GM19452 (cell line): Measurements from ENCODE around the gene COQ4.
"Not testable (repeated sequence)": the region's sequence is repeated elsewhere in the genome, so short reads cannot be mapped to it uniquely, and the experiment has no call there.

Experiments used
- ATAC-seq: cut with Tn5 transposase; IDR thresholded peaks from one replicate; pipeline ENCODE4 v1.9.1; 2021; ENCODE audit not compliant: unreplicated experiment

Gene COQ4

DNA sequence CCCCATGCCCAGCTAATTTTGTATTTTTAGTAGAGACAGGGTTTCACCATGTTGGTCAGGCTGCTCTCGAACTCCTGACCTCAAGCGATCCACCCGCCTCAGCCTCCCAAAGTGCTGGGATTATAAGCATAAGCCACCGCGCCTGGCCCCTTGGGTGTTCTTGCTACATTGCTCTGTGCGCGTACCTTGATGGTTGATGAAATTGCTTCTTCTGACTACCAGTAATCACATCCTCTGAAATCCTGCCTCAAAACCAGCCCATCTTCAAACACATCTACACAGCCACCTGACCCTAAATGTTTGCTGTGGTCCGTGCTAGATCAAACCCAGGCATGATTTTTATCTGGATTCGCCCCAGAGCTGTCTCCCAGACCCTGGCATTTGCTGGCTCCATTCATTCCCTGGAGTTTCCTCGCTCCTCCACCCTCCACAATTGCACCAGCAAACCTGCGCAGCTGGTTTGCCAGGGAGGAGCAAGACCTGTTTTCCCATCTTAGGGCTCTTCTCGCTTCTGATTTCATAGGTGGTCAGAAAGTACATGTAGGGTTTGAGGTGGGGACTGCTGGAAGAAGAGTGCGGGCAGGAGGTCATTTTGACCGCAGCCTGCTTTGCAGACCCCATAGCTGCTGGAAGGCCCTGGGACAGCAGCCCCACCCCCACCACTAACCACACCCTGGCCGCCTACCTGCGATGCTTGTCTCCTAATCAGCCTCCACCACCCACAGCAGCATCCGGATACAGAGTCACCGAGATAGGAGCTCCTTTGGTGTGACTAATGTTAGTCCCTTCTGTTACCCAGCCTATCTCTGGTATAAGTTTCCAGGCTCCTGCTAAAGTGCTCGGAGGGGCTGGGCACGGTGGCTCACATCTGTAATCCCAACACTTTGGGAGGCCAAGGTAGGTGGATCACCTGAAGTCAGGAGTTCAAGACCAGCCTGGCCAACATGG is 23.8 kb upstream of the COQ4 start:
- no peak for ATAC-seq

DNA sequence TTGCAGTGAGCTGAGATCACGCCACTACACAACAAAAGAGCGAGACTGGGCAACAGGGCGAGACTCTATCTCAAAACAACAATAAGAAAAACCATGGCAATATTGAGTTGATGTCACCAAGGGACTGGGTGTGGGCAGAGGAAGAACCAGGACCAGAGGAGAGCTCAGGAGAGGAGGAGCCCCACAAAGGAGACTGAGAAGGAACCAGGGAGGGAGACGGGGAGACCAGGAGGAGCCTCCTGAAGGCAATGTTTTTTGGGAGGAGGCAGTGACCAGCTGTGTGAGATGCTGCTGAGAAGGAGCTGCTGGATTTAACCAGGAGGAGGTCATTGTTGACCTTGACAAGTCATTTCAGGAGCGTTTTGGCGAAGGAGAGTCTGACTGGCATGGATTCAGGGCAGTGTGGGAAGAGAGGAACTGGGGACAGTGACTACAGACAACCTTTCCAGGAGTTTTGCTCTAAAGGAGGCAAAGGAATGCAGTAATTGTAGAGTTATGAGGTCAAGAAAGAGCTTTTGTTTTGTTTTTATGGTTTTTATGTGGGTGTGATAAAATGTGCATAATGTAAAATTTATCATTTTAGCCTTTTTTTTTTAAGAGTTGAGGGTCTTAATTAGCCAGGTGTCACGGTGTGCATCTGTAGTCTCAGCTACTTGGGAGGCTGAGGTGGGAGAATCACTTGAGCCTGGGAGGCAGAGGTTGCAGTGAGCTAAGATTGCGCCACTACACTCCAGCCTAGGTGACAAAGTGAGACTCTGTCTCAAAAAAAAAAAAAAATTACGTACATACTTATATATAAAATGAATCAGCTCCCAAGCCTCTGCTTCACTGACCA is 18.3 kb upstream of the COQ4 start:
- no peak for ATAC-seq

DNA sequence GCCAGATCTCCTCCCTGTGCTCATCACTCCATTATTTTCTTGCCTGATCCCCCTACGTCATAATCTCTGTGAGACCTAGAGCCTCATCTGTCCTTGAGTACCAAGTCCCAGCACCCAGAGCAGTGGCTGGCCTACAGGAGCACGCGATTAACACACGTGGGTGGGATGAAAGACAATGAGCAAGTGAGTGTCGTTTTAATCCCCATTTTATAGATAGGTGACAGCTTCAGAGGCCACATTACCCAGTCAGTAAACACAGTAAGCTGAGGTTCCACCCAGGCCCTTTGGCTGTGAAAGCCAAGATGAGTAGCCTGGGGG is 17.7 kb upstream of the COQ4 start:
- no peak for ATAC-seq

DNA sequence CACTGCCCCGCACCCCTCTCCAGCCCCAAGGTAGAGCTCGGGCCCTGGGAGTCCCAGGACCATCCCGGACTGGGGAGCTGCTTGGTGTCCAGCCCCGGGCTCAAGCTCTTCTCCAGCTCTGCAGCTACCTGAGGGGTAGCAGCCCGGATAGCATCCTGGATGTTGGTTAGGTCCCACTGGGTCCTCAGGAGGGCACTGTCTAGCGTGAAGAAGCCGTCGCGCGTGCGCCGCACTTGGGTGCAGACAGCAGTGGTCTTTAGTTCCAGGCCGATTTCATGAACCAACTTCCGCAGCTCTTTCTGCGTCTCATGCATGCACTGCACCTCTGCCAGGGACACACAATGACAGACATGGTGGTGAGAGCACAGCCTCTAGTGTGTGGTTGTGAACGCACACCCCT is 13.1 kb upstream of the COQ4 start:
- ATAC-seq, result no peak

DNA sequence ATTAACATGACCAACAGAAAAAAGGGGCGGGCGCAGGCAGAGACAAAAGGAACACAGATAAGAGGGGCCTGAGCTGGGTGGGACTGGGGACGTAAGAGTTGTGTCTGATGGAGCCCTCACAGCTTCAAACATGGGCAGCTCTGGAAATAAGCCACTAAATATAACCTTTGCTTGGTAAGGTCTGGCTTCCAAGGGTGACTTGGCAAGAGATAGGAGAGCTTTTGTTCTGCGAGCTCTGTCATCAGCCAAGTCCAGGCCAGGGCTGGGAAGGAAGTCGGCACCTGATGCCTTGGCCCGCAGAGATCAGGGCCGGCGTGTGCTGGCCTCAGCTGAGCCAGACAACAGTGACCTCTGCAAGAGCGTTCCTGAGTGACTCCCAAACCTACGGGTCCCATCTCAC is 12.2 kb upstream of the COQ4 start:
- no peak for ATAC-seq

DNA sequence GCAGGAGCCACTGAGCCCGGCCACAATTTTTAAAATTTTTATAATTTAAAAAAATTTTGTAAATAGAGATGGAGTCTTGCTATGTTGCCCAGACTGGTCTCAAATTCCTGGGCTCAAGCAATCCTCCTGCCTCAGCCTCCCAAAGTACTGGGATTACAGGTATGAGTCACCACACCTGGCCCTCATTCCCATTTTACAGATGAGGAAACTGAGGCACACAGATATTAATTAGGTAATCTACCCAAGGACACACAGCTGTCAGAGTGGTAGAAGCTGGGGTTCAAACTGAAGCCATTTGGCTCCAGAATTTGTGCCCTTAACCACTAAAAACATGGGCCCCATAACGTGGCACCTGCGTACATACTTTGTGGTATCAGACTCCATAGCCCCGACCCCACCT is 7.9 kb upstream of the COQ4 start:
- no peak for ATAC-seq

DNA sequence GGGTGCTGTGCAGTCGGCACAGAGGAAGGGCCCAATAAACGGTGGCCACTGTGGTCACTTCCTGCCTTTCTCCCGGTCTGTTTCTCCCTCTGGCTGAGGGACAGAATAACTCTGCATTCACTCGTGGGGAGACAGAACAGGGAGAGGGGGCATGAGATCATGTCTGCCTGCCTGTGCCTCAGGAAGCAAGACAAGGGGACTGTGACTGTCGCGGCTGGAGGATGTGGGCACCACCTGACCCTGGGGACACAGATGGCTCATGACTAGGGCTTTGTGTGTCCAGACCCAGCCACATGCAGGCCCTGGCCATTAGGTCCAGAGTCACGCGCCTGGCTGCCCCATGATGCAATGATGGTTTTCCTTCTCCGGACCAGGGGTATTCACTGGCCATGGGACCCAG is 6.2 kb upstream of the COQ4 start:
- no peak for ATAC-seq

DNA sequence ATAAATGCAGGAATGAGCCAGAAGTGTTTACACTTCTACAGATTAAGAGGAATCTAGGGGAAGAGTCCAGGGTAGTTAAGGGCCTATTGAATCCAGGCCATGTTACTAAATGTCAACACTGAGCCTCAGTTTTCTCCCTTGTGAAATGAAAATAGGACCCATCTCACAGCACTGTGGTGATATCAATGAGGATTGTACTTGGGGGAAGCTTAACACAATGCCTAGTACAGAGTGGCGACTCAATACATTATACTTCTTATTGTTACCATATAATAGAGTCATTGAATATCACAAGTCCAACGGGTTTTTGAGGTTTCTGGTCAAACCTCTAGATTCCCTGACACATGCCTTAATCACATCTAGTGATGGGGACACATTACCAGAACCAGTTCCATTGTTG is 5.0 kb upstream of the COQ4 start:
- ATAC-seq, result no peak

DNA sequence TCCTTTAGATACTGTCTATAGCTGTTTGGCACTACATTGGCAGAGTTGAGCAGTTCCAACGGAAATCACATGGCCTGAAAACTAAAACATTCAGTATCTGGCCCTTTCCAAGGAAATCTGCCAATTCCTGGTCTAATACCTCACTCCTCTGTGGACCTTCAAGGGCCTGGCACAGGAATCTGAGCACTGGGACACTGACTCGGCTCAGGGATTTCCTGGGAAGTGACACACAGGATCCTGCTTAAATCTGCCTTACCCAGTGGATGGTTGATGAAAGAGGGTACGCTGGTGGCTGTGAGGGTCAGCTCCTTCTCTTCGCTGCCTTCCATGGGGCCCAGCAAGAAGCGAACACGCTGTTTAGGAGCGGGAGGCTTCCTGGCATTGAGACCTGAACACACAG is 1.3 kb upstream of the COQ4 start:
- ATAC-seq, result no peak

DNA sequence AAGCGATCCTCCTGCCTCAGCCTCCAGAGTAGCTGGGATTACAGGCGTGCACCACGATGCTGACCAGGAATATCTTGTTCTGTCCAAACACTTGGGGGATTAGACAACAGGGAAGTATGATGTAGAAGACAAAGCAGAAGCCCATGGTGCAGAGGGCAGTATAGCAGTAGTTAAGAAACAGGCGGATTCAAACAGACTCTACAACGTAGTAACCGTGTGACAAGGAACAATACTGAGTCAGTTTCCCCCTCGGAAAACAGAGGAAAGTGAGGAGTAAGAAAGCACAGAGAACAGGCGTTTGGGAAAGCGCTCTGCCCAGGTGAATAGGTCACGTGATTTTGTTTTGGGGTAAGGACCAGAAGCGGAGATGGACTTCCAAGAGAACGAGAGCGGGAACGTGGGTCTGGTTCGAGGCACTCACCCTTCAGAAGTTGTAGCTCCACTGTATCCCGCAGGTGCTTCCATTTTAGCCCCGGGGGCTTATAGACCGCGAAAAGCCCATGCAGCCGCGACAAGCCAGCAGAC is 698 bp upstream of the COQ4 start:
- peak; percentile 10 for ATAC-seq

DNA sequence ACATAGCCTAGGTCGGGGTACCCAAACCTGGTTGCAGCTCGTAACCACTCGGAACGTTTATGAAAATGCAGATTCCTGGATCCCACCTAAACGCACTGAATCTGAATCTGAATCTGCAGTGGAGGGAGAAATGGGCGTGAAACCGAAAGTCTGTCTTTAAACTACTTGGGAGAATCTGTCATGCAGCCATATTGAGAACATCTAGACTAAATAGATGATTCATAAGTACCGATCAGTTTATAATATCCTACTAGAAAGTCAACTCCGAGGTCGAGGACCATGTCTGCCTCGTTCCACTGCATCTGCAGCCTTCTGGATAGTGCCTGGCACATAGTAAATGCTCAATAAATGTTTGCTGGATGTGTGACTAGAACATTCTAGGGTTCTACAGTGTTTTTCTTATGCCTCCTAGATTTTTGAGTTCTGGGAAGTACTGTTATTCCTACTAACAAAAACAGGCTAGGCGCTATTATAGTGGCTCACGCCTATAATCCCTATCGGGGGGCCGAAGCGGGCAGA is 632 bp downstream of the COQ4 start:
- ATAC-seq, result no peak

DNA sequence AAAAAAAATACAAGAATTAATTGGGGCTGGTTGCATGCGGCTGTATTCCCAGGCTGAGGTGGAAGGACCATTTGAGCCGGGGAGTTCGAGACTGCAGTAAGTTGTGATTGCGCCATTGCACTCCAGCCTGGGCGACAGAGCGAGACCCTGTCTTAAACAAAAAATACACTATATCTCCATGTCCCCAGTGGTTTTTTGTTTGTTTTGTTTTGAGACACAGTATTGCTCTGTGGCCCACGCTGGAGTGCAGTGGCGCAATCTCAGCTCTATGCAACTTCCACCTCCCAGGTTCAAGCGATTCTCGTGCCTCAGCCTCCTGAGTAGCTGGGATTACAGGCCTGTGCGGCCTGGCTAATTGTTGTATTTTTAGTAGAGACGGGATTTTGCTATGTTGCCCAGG is 1.2 kb downstream of the COQ4 start:
- no peak for ATAC-seq

DNA sequence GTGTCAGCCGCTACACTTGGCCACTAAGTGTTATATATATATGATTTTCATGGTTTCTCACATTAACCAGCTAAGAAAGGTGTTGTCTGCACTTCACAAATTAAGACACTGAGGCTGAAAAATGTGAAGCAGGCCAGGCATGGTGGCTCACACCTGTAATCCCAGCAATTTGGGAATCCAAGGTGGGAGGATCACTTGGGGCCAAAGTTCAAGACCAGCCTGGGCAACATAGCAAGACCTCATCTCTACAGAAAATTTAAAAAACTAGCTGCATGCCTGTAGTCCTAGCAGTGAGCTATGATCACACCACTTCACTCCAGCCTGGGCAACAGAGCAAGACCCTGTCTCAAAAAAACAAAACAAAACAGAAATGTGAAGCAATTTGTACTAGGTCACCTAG is 1.8 kb downstream of the COQ4 start:
- ATAC-seq, result no peak

DNA sequence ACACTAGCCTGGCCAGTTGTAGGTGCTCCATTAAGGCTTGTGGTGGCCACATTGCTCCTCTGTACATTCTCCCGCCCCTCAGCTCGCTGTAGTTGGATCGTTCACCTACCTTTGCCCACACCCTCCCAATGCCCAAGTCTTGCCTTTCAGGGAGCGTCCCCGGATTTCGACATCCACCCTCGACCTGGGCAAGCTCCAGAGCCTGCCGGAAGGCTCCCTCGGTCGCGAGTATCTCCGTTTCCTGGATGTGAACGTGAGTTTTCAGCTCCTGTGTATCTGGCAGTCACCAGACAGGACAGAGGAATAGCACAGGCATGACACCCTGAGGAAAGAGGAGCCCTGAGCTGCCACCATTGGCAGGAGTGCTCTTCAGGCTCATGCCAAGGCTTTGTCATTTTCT is 3.0 kb downstream of the COQ4 start:
- no peak for ATAC-seq

DNA sequence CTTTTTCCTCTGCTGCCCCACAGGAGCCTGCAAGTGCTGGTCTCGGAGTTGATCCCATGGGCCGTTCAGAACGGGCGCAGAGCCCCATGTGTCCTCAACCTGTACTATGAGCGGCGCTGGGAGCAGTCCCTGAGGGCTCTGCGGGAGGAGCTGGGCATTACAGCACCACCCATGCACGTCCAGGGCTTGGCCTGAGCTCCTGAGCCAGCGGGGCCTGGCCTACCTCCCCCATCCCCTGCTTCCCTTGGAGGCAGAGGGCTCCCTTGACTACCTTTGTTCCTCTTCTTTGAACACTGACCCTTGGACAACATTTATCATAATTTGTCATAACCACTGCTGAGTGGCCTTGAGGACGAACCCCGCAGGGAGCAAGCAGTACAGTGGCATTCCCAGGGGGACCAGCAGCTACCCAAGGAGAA is 10.8 kb downstream of the COQ4 start:
- no peak for ATAC-seq

DNA sequence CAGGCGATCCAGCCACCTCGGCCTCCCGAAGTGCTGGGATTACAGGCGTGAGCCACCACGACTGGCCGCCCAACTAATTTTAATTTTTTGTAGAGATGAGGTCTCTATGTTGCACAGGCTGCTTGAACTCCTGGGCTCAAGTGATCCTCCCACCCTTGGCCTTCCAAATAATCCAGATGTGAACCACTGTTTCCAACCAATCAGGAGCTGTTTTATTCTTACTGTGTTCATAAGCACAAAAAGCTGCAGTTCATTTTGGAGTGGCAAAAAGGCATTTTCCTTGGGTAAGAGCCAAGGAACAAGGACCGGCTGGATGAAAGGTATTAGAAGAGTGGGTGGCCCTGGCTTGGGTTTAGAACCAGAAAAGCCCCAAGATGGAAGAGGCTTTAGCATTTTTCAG is 12.5 kb downstream of the COQ4 start:
- ATAC-seq, result no peak

DNA sequence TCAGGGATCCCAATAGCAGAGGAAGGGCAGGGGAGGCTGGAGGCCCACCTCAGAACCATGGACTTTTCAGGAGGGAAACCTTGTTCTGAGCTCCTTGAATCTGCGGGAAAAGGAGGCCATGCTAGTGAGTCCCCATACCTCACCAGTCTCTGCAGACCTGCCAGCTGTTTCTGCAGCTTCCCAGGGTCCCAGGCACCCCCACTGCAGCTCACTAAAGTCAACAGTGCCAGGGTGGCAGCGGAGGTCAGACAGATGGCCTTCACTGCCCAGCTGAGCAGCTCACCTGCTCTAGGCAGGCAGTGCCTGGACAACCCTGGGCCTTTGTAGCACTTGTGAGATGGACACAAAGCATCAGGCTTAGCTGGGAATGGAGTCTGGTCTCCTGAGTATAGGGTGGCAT is 13.3 kb downstream of the COQ4 start:
- no peak for ATAC-seq

DNA sequence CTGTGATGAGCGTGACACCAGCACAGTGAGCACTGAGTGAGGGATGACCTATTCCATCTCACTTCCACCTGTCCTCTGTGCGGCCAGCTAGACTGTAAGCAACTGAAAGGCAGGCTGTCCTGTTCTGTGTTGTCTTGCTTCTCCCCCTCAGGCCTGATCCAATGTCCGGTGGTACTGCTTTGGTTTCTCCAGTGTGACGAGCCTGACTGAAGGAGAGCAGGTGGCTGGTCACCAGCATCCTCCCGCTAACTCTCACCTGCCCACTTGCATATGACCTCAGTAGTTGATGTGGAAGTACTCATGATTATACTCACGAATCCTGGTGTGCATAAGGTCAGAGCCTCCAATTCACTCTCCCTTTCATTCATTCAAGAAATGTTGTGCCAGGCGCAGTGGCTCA is 15.3 kb downstream of the COQ4 start:
- ATAC-seq, result no peak

DNA sequence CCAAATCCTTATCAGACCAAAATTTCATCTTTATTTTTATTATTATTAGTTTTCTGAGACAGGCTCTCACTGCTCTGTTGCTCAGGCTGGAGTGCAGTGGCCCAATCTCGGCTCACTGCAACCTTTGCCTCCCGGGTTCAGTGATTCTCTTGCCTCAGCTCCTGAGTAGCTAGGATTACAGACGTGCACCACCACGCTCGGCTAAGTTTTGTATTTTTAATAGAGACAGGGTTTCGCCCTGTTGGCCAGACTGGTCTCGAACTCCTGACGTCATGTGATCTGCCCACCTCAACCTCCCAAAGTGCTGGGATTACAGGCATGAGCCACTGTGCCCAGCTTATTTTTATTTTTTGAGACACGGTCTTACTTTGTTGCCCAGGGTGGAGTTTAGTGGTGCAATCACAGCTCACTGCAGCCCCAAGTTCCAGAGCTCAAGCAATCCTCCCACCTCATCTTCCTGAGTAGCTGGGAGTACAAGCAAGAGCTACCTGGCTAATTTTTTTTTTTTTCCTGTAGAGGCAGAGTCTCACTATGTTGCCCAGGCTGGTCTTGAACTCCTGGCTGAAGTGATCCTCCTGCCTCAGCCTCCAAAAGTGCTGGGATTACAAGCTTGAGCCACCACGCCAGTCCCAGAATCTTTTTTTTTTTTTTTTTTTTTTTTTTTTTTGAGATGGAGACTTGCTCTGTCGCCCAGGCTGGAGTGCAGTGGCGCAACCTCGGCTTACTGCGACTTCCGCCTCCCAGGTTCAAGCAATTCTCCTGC is 16.4 kb downstream of the COQ4 start:
- ATAC-seq, result not testable (repeated sequence)

DNA sequence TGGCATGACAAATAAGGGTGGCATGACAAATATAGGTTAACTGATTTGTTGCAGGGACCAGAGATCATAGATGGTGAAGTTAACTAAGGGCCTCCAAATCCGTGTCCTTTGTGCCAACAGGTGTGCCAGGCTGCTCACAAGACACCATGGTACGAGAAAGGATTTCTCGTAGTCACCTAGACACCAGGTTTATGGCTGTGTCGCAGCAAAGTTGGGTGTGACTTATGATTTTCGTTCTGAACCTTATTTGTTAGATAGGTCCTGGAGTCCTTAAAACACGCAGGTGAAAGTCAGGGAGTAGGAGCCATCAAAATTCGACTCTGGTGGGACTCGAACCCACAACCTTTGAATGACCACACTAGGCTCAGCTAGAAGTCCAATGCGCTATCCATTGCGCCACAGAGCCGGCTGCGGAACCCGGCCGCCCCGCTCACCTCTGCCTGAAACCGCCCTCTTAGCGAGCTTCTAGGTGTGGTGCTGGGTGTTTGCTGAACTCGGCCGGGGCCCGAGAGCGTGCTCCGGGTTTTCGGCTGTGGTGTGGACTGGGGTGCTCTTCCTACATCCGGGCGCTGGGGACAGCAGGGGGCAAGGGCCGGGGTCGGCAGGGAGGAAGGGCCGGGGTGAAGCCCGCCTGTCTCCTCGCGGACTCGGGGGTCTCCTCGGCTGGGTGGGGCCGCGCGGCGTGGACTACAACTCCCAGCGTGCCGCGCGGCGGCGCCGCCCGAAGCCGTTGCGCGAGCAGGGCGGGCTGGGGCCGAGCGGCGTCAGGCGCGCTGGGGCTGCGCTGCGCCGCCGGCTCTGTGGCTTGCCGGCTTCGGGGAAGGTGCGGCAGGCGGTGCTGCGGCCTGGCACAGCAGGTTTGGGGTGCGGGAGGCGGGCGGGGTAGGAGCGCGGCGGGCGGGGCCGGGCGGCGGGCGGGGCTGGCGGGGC is 17.4 kb downstream of the COQ4 start, which contains the start of gene SLC27A4:
SLC27A4 (plus strand) TSS at position 767 of the 930 bp plus-strand sequence. CDS start 2,606 bp downstream, outside the sequence.
- peak; percentile 84 for ATAC-seq
